Lower leg skin (tissue), 3 donors: ENCODE results near the gene EXO1.

Source experiments
- POLR2A ChIP-seq, 2 donors: fragments of 450-650 bp; IDR thresholded peaks; one replicate each; pipeline ENCODE4 v1.6.1; 2016 to 2017; ENCODE audit warnings: antibody characterized with exemption in 2 of 2, mild to moderate bottlenecking in 1 of 2, moderate library complexity in 1 of 2
- TF ChIP-seq, protein P1 (sequence below), 3 donors: fragments of 450-650 bp; IDR thresholded peaks; one replicate each; pipeline ENCODE4 v1.5.1; 2016; ENCODE audit warnings: antibody characterized with exemption in 3 of 3, mild to moderate bottlenecking in 3 of 3, moderate library complexity in 2 of 3

DNA sequence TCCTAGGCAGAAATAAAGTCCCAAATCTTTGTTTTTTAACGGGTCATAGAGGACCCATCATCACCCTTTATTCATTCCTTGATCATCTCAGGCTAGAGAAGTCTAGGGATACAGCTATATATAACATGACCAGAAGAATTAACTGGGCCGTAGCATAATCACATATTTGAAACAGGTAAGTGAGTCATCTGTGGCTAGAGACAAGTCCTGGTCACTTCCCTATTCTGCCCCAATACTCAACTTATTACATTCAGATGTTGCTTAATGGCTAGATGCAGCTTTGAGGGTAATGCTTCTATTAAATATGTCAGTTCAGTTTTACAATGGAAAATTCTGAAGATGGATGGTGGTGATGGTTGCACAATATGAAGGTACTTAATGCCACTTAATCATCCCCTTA lies 47.0 kb downstream of the EXO1 start:
- TF ChIP-seq, protein P1, sequence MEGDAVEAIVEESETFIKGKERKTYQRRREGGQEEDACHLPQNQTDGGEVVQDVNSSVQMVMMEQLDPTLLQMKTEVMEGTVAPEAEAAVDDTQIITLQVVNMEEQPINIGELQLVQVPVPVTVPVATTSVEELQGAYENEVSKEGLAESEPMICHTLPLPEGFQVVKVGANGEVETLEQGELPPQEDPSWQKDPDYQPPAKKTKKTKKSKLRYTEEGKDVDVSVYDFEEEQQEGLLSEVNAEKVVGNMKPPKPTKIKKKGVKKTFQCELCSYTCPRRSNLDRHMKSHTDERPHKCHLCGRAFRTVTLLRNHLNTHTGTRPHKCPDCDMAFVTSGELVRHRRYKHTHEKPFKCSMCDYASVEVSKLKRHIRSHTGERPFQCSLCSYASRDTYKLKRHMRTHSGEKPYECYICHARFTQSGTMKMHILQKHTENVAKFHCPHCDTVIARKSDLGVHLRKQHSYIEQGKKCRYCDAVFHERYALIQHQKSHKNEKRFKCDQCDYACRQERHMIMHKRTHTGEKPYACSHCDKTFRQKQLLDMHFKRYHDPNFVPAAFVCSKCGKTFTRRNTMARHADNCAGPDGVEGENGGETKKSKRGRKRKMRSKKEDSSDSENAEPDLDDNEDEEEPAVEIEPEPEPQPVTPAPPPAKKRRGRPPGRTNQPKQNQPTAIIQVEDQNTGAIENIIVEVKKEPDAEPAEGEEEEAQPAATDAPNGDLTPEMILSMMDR (IDR thresholded peaks at IDR 0.05), result no peak
- TF ChIP-seq POLR2A (IDR thresholded peaks at IDR 0.05), result no peak
